NCI-H187 treated with DMSO at 0.1 percent for 48 hours (cell line): ENCODE data around the gene PCDHB16.
A peak's percentile ranks its signal among the peaks of the same experiment; 100 is the strongest.
"Not testable (repeated sequence)": the region's sequence is repeated elsewhere in the genome, so short reads cannot be mapped to it uniquely, and the experiment has no call there.

Source experiments
- DNase-seq: peaks from one replicate; lab custom pipeline; 2025; lab: John Stamatoyannopoulos, UW

PCDHB16 gene

DNA sequence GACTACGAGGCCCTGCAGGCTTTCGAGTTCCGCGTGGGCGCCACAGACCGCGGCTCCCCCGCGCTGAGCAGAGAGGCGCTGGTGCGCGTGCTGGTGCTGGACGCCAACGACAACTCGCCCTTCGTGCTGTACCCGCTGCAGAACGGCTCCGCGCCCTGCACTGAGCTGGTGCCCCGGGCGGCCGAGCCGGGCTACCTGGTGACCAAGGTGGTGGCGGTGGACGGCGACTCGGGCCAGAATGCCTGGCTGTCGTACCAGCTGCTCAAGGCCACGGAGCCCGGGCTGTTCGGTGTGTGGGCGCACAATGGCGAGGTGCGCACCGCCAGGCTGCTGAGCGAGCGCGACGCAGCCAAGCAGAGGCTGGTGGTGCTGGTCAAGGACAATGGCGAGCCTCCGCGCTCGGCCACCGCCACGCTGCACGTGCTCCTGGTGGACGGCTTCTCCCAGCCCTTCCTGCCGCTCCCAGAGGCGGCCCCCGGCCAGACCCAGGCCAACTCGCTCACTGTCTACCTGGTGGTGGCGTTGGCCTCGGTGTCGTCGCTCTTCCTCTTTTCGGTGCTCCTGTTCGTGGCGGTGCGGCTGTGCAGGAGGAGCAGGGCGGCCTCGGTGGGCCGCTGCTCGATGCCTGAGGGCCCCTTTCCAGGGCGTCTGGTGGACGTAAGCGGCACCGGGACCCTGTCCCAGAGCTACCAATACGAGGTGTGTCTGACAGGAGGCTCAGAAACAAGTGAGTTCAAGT, 2.1 kb downstream of the PCDHB16 start:
- not testable (repeated sequence) for DNase-seq

DNA sequence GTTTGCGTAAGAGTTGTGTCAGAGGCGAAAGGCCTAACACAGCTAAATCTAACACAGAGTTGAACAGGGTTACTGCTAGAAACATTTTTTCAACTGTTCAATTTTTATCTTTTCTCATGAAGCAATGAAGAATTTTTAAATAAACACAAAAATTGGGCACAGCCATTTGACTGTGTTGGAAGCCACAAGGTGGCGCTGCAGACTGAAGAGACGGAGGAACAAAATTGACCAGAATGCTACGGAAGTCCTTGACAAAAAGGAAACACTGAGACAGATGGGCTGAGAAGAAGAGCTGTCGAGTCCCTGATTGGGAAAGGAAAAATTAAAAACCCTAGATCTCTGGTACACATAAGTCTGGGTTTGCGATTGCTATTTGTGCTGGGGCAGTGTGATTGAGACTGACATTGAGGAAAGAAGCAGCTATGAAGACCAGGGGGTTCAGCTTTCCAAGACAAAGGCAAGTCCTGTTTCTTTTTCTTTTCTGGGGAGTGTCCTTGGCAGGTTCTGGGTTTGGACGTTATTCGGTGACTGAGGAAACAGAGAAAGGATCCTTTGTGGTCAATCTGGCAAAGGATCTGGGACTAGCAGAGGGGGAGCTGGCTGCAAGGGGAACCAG, 4.8 kb downstream of the PCDHB16 start, which contains the start of gene PCDHB9:
PCDHB9 (plus strand) TSS at position 265 of the 616 bp plus-strand sequence; CDS start at position 423, 158 bp downstream.
- DNase-seq: peak; percentile 10

- DNase-seq: not testable (repeated sequence)
These were observed 6.5 kb downstream of the PCDHB16 start for GRCh38 chr5:141188682-141189081.

GRCh38 chr5:141189131-141189530, 6.9 kb downstream of the PCDHB16 start:
- not testable (repeated sequence) for DNase-seq

GRCh38 chr5:141192110-141192725, 10.0 kb downstream of the PCDHB16 start, which contains the start of gene PCDHB10:
Gene PCDHB10 (plus strand): TSS chr5:141192353. CDS start chr5:141192553, 200 bp downstream.
- DNase-seq: no peak

GRCh38 chr5:141194332-141194731, 12.1 kb downstream of the PCDHB16 start:
- DNase-seq: not testable (repeated sequence)

- no peak for DNase-seq
These were observed 14.2 kb downstream of the PCDHB16 start for GRCh38 chr5:141196363-141196762.

DNA sequence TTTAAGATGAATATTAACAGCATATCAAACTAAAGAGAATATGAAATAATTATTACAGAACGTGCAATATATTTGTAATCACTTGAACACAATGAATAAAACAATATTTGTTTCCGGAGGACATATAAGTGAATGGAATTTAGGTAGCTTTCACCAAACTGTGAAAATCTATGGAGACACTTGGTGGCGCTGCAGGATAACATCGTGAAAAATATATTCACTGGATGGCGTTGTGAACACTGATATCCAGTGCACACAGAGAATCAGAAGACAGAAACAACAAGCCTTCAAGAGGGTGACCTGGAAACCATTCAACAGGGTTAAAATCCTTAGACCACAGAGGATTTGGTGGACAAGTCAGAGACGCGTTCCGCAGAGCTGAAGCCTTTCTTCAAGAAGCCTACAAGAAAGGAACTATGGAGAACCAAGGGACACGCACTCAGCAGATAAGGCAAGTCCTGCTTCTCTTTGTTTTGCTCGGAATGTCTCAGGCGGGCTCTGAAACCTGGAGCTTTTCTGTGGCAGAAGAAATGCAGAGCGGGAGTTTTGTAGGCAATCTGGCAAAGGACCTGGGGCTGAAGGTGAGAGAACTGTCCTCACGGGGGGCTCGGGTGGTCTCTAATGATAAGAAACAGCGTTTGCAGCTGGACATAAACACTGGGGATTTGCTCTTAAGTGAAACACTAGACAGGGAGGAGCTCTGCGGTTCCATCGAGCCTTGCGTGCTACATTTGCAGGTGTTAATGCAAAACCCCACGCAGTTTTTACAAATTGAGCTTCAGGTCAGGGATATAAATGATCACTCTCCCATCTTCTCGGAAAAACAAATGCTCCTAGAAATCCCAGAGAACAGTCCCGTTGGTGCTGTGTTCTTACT, 17.4 kb downstream of the PCDHB16 start, which contains the start of gene PCDHB11:
PCDHB11 (plus strand) TSS at position 269 of the 877 bp plus-strand sequence; CDS start at position 417, 148 bp downstream.
- peak; percentile 30 for DNase-seq

DNA sequence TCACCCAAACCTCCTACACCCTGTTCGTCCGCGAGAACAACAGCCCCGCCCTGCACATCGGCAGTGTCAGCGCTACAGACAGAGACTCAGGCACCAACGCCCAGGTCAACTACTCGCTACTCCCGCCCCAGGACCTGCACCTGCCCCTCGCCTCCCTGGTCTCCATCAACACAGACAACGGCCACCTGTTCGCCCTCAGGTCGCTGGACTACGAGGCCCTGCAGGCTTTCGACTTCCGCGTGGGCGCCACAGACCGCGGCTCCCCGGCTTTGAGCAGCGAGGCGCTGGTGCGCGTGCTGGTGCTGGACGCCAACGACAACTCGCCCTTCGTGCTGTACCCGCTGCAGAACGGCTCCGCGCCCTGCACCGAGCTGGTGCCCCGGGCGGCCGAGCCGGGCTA, 18.9 kb downstream of the PCDHB16 start:
- not testable (repeated sequence) for DNase-seq

GRCh38 chr5:141201646-141202045, 19.5 kb downstream of the PCDHB16 start:
- not testable (repeated sequence) for DNase-seq

DNA sequence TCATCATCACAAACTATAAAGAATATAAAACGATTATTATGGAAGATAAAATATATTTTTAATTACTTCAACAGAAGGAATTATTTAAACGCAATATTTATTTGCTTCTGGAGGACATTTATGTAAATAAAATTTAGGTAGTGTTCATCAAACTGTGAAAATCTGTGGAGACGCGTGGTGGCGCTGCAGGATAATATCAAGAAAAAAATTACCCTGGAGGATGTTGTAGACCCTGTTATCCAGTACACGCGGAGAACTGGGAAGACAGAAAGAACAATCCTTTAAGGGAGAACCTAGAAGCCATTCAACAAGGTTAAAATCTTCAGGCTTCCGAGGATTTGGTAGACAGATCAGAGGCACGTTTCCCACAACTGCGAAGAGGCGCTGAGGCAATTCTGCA, 26.3 kb downstream of the PCDHB16 start, which contains the start of gene PCDHB12:
PCDHB12 (plus strand) TSS at position 242 of the 400 bp plus-strand sequence. CDS start 189 bp downstream, outside the sequence.
- no peak for DNase-seq

GRCh38 chr5:141210281-141210680, 28.1 kb downstream of the PCDHB16 start:
- not testable (repeated sequence) for DNase-seq

GRCh38 chr5:141210849-141211248, 28.7 kb downstream of the PCDHB16 start:
- not testable (repeated sequence) for DNase-seq

- DNase-seq: not testable (repeated sequence)
These were observed 31.6 kb downstream of the PCDHB16 start, which contains the start of gene PCDHB13 for GRCh38 chr5:141213656-141214339. Gene PCDHB13 (plus strand): TSS chr5:141213919. CDS start chr5:141214124, 205 bp downstream.

DNA sequence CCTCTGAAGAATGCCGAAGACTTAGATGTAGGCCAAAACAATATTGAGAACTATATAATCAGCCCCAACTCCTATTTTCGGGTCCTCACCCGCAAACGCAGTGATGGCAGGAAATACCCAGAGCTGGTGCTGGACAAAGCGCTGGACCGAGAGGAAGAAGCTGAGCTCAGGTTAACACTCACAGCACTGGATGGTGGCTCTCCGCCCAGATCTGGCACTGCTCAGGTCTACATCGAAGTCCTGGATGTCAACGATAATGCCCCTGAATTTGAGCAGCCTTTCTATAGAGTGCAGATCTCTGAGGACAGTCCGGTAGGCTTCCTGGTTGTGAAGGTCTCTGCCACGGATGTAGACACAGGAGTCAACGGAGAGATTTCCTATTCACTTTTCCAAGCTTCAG, 32.4 kb downstream of the PCDHB16 start:
- DNase-seq: not testable (repeated sequence)

- not testable (repeated sequence) for DNase-seq
These were observed 33.3 kb downstream of the PCDHB16 start for GRCh38 chr5:141215504-141215903.

- not testable (repeated sequence) for DNase-seq
These were observed 33.8 kb downstream of the PCDHB16 start for GRCh38 chr5:141216035-141216434.

- no peak for DNase-seq
These were observed 41.1 kb downstream of the PCDHB16 start, which contains the start of gene PCDHB14 for GRCh38 chr5:141223112-141223783. Gene PCDHB14 (plus strand): TSS chr5:141223343. CDS start chr5:141223506, 163 bp downstream.

DNA sequence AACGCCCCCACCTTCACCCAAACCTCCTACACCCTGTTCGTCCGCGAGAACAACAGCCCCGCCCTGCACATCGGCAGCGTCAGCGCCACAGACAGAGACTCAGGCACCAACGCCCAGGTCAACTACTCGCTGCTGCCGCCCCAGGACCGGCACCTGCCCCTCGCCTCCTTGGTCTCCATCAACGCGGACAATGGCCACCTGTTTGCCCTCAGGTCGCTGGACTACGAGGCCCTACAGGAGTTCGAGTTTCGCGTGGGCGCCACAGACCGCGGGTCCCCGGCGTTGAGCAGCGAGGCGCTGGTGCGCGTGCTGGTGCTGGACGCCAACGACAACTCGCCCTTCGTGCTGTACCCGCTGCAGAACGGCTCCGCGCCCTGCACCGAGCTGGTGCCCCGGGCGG, 42.7 kb downstream of the PCDHB16 start:
- DNase-seq: not testable (repeated sequence)

DNA sequence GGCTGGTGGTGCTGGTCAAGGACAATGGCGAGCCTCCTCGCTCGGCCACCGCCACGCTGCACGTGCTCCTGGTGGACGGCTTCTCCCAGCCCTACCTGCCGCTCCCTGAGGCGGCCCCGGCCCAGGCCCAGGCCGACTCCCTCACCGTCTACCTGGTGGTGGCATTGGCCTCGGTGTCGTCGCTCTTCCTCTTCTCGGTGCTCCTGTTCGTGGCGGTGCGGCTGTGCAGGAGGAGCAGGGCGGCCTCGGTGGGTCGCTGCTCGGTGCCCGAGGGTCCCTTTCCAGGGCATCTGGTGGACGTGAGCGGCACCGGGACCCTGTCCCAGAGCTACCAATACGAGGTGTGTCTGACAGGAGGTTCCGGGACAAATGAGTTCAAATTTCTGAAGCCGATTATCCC, 43.2 kb downstream of the PCDHB16 start:
- DNase-seq: not testable (repeated sequence)
